ENCODE measurements around the gene OSMR. TPM values are rescaled to one million over a fixed set of nuclear protein-coding genes. Genes with fewer than 3 reads are reported as not detected.

Gene OSMR
- total RNA-seq (10 to 100 TPM; 10.1 to 13.7 TPM), polyA plus RNA-seq (ENCODE audit: insufficient read length in 2 of 2) (1 to 10 TPM; 4.2 to 6.0 TPM)
- long read RNA-seq, donor 1, result 0 reads
- long read RNA-seq, donor 2, partial matches to known transcripts, result 10 of 10 reads
- long read RNA-seq, donor 2, other reads (novel, unspliced or antisense), result 0 of 10 reads
- long read RNA-seq, donor 3, result 0 reads
- long read RNA-seq, donor 4, result 0 reads

- peak within 1 kb of the TSS; percentile 61 for H3K4me3 ChIP-seq (ENCODE audit: low read depth, low read length)
- H3K9me3 ChIP-seq (ENCODE audit: control insufficient read depth, insufficient read depth, low read length), result no peaks in the 10 kb centered on the region
- H3K36me3 ChIP-seq (ENCODE audit: control insufficient read depth, insufficient read depth, low read length), result no peaks in the 10 kb centered on the region
- H3K27me3 ChIP-seq (ENCODE audit: control insufficient read depth, insufficient read depth, low read length), result peaks cover 32% of the 10 kb centered on the region
- 1% methylated on average over 78 of the region's 89 CpGs for WGBS (ENCODE audit: insufficient coverage)
- peak in 2 of 6 donors; percentile 17 to 83 for DNase-seq (ENCODE audit: low read depth in 4 of 6, low spot score in 6 of 6)
- peak within 1 kb of the TSS; percentile 66 for H3K27ac ChIP-seq (ENCODE audit: low read depth, low read length)
- H3K4me1 ChIP-seq (ENCODE audit: control insufficient read depth, insufficient read depth, low read length), result peaks cover 21% of the 10 kb centered on the region
These were observed at the start of gene OSMR for GRCh38 chr5:38845526-38846378. Gene OSMR (plus strand): TSS chr5:38846012. CDS start chr5:38869045, 23,033 bp downstream.

GRCh38 chr5:38796742-38797108 lies 49.1 kb upstream of the OSMR start:
- Histone ChIP-seq H3K4me3 (ENCODE audit: low read depth, low read length) (no peak overlapping the region), H3K27me3 (ENCODE audit: control insufficient read depth, insufficient read depth, low read length) (no peaks in the 10 kb centered on the region), H3K36me3 (ENCODE audit: control insufficient read depth, insufficient read depth, low read length) (no peaks in the 10 kb centered on the region), H3K9me3 (ENCODE audit: control insufficient read depth, insufficient read depth, low read length) (no peaks in the 10 kb centered on the region), H3K4me1 (ENCODE audit: control insufficient read depth, insufficient read depth, low read length) (no peaks in the 10 kb centered on the region), H3K27ac (ENCODE audit: low read depth, low read length) (no peak overlapping the region)
- no peak for DNase-seq (ENCODE audit: low read depth in 4 of 6, low spot score in 6 of 6)

GRCh38 chr5:38797838-38798237 lies 48.0 kb upstream of the OSMR start:
- no peaks in the 10 kb centered on the region for H3K27me3 ChIP-seq (ENCODE audit: control insufficient read depth, insufficient read depth, low read length)

GRCh38 chr5:38799556-38800377 lies 46.0 kb upstream of the OSMR start:
- H3K36me3 ChIP-seq (ENCODE audit: control insufficient read depth, insufficient read depth, low read length), result no peaks in the 10 kb centered on the region
- WGBS (ENCODE audit: insufficient coverage), result 56% methylated on average over 9 of the region's 13 CpGs
- DNase-seq (ENCODE audit: low read depth in 4 of 6, low spot score in 6 of 6), result peak in 1 of 6 donors; percentile 75
- H3K9me3 ChIP-seq (ENCODE audit: control insufficient read depth, insufficient read depth, low read length), result no peaks in the 10 kb centered on the region
- no peak overlapping the region for H3K27ac ChIP-seq (ENCODE audit: low read depth, low read length)
- H3K27me3 ChIP-seq (ENCODE audit: control insufficient read depth, insufficient read depth, low read length), result no peaks in the 10 kb centered on the region
- H3K4me3 ChIP-seq (ENCODE audit: low read depth, low read length), result no peak overlapping the region
- no peaks in the 10 kb centered on the region for H3K4me1 ChIP-seq (ENCODE audit: control insufficient read depth, insufficient read depth, low read length)

More at GRCh38 chr5:38797838-38798237, 48.0 kb upstream of the OSMR start:
- Histone ChIP-seq H3K4me1 (ENCODE audit: control insufficient read depth, insufficient read depth, low read length) (no peaks in the 10 kb centered on the region), H3K36me3 (ENCODE audit: control insufficient read depth, insufficient read depth, low read length) (no peaks in the 10 kb centered on the region), H3K4me3 (ENCODE audit: low read depth, low read length) (no peak overlapping the region), H3K9me3 (ENCODE audit: control insufficient read depth, insufficient read depth, low read length) (no peaks in the 10 kb centered on the region), H3K27ac (ENCODE audit: low read depth, low read length) (no peak overlapping the region)
- WGBS (ENCODE audit: insufficient coverage), result 95% methylated on average over 6 of the region's 12 CpGs
- DNase-seq (ENCODE audit: low read depth in 4 of 6, low spot score in 6 of 6), result no peak

GRCh38 chr5:38800515-38800914 lies 45.3 kb upstream of the OSMR start:
- no peaks in the 10 kb centered on the region for H3K4me1 ChIP-seq (ENCODE audit: control insufficient read depth, insufficient read depth, low read length)
- H3K27me3 ChIP-seq (ENCODE audit: control insufficient read depth, insufficient read depth, low read length), result no peaks in the 10 kb centered on the region
- H3K36me3 ChIP-seq (ENCODE audit: control insufficient read depth, insufficient read depth, low read length), result no peaks in the 10 kb centered on the region
- DNase-seq (ENCODE audit: low read depth in 4 of 6, low spot score in 6 of 6), result no peak
- H3K4me3 ChIP-seq (ENCODE audit: low read depth, low read length), result no peak overlapping the region
- no peak overlapping the region for H3K27ac ChIP-seq (ENCODE audit: low read depth, low read length)
- H3K9me3 ChIP-seq (ENCODE audit: control insufficient read depth, insufficient read depth, low read length), result no peaks in the 10 kb centered on the region
- 88% methylated on average over 3 of the region's 3 CpGs for WGBS (ENCODE audit: insufficient coverage)

- 100% methylated on average over 2 of the region's 4 CpGs for WGBS (ENCODE audit: insufficient coverage)
- no peaks in the 10 kb centered on the region for H3K9me3 ChIP-seq (ENCODE audit: control insufficient read depth, insufficient read depth, low read length)
These were observed 43.7 kb upstream of the OSMR start for GRCh38 chr5:38802125-38802524.

GRCh38 chr5:38803246-38803645 lies 42.6 kb upstream of the OSMR start:
- no peaks in the 10 kb centered on the region for H3K4me1 ChIP-seq (ENCODE audit: control insufficient read depth, insufficient read depth, low read length)

More at GRCh38 chr5:38802125-38802524, 43.7 kb upstream of the OSMR start:
- Histone ChIP-seq H3K4me3 (ENCODE audit: low read depth, low read length) (no peak overlapping the region), H3K4me1 (ENCODE audit: control insufficient read depth, insufficient read depth, low read length) (no peaks in the 10 kb centered on the region), H3K27ac (ENCODE audit: low read depth, low read length) (no peak overlapping the region), H3K27me3 (ENCODE audit: control insufficient read depth, insufficient read depth, low read length) (no peaks in the 10 kb centered on the region), H3K36me3 (ENCODE audit: control insufficient read depth, insufficient read depth, low read length) (no peaks in the 10 kb centered on the region)
- DNase-seq (ENCODE audit: low read depth in 4 of 6, low spot score in 6 of 6), result no peak

GRCh38 chr5:38806775-38807258 lies 39.0 kb upstream of the OSMR start:
- no peak for DNase-seq (ENCODE audit: low read depth in 4 of 6, low spot score in 6 of 6)
- H3K4me1 ChIP-seq (ENCODE audit: control insufficient read depth, insufficient read depth, low read length), result peaks cover 12% of the 10 kb centered on the region
- WGBS (ENCODE audit: insufficient coverage), result 75% methylated on average over 4 of the region's 4 CpGs
- H3K27ac ChIP-seq (ENCODE audit: low read depth, low read length), result no peak overlapping the region
- no peak overlapping the region for H3K4me3 ChIP-seq (ENCODE audit: low read depth, low read length)
- no peaks in the 10 kb centered on the region for H3K9me3 ChIP-seq (ENCODE audit: control insufficient read depth, insufficient read depth, low read length)
- no peaks in the 10 kb centered on the region for H3K27me3 ChIP-seq (ENCODE audit: control insufficient read depth, insufficient read depth, low read length)
- H3K36me3 ChIP-seq (ENCODE audit: control insufficient read depth, insufficient read depth, low read length), result no peaks in the 10 kb centered on the region

More at GRCh38 chr5:38803246-38803645, 42.6 kb upstream of the OSMR start:
- Histone ChIP-seq H3K36me3 (ENCODE audit: control insufficient read depth, insufficient read depth, low read length) (no peaks in the 10 kb centered on the region), H3K27ac (ENCODE audit: low read depth, low read length) (no peak overlapping the region), H3K4me3 (ENCODE audit: low read depth, low read length) (no peak overlapping the region), H3K9me3 (ENCODE audit: control insufficient read depth, insufficient read depth, low read length) (no peaks in the 10 kb centered on the region), H3K27me3 (ENCODE audit: control insufficient read depth, insufficient read depth, low read length) (no peaks in the 10 kb centered on the region)
- 95% methylated on average over 4 of the region's 6 CpGs for WGBS (ENCODE audit: insufficient coverage)
- DNase-seq (ENCODE audit: low read depth in 4 of 6, low spot score in 6 of 6), result no peak

All from spinal cord (tissue), 10 donors.